ENCODE measurements around the gene GABRR2. TPM values are rescaled to one million over a fixed set of nuclear protein-coding genes. Genes with fewer than 3 reads are reported as not detected.

GABRR2 gene
- polyA plus RNA-seq, 10 donors = 0.41 to 3.2 (median 1.4) TPM

DNA sequence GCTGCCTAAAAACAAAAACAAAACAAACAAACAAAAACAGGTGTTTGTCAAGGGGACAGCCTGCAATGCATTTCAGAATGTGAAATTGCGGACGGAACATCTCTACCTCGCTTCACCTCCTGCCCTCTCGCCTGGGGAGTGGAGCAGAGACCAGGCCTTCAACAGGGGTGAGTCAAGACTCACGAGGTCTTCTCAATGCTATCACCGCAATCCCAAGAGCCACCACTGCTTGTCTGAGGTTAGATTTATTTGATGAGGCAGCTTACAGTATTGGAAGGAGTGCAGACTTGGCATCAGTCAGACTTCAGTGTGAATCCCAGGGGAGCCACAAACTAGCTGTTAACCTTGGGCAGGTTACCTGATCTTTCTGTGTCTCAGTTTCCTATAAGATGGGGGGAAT is 105.6 kb downstream of the GABRR2 start:
- DNase-seq = no peak

GRCh38 chr6:89208551-89208950 is 106.5 kb downstream of the GABRR2 start:
- no peak for DNase-seq

Other genes starting within 250 kb of the GABRR2 start
- gene PNRC1, start 234.5 kb downstream of the GABRR2 start, polyA plus RNA-seq (ENCODE audit: insufficient read length in 10 of 10) = 100 to 1,000 TPM in 6 of 10 donors, 10 to 100 TPM in 4; 76.2 to 127 (median 104) TPM
- gene SRSF12, start 197.2 kb downstream of the GABRR2 start, polyA plus RNA-seq (ENCODE audit: insufficient read length in 10 of 10) = 1 to 10 TPM; 2.9 to 5.3 (median 3.7) TPM
- gene PM20D2, start 169.2 kb downstream of the GABRR2 start, polyA plus RNA-seq (ENCODE audit: insufficient read length in 10 of 10) = 10 to 100 TPM; 23.4 to 56.0 (median 34.9) TPM
- gene GABRR1, start 97.9 kb downstream of the GABRR2 start, polyA plus RNA-seq (ENCODE audit: insufficient read length in 10 of 10) = 1 to 10 TPM in 5 of 10 donors, under 1 TPM in 5; 0.24 to 1.6 (median 1.0) TPM
- 10 to 100 TPM; 37.6 to 49.0 (median 42.8) TPM for gene UBE2J1, start 37.4 kb upstream of the GABRR2 start, polyA plus RNA-seq (ENCODE audit: insufficient read length in 10 of 10)
- 100 to 1,000 TPM in 5 of 10 donors, 10 to 100 TPM in 5; 45.7 to 125 (median 99.9) TPM for gene RRAGD, start 97.0 kb upstream of the GABRR2 start, polyA plus RNA-seq (ENCODE audit: insufficient read length in 10 of 10)
- 10 to 100 TPM in 4 of 10 donors, 1 to 10 TPM in 6; 5.6 to 14.1 (median 8.4) TPM for gene ANKRD6, start 117.9 kb upstream of the GABRR2 start, polyA plus RNA-seq (ENCODE audit: insufficient read length in 10 of 10)